Activated naive CD4-positive, alpha-beta T cell treated with anti-CD3 and anti-CD28 coated beads, Interleukin-2, amount 50 U/mL, for 72 hours (primary cell): Measurements from ENCODE around the gene SMIM32. TPM values are rescaled to one million over a fixed set of nuclear protein-coding genes. Genes with fewer than 3 reads are reported as not detected.

Experiments used
- ATAC-seq, 2 donors: fragments of 150-1000 bp; cut with Tn5 transposase; 2 replicates each; pipeline ENCODE4 v1.10.0; 2021; ENCODE audit warnings: mild to moderate bottlenecking in 2 of 2, moderate library complexity in 2 of 2
- DNase-seq, 2 donors: peaks; one replicate each; pipeline ENCODE4 v3.0.0; 2021 to 2022; ENCODE audit warnings: low spot score in 2 of 2
- H3K27ac Mint-ChIP-seq, 2 donors: one replicate each; pipeline ENCODE4 v1.8.0; 2022; ENCODE audit warnings: mild to moderate bottlenecking in 2 of 2, mixed read lengths in 2 of 2
- H3K36me3 Mint-ChIP-seq, 2 donors: one replicate each; pipeline ENCODE4 v1.8.0; 2022; ENCODE audit warnings: mixed read lengths in 2 of 2
- H3K9me3 Mint-ChIP-seq, 2 donors: one replicate each; pipeline ENCODE4 v1.8.0; 2022; ENCODE audit warnings: mixed read lengths in 2 of 2
- total RNA-seq, 2 donors: library from RNA; stranded (reverse); gene quantifications; one replicate each; pipeline ENCODE4 v1.2.3, GENCODE V29; 2022

SMIM32 gene
- total RNA-seq, 2 donors from 2014 or later: not detected

DNA sequence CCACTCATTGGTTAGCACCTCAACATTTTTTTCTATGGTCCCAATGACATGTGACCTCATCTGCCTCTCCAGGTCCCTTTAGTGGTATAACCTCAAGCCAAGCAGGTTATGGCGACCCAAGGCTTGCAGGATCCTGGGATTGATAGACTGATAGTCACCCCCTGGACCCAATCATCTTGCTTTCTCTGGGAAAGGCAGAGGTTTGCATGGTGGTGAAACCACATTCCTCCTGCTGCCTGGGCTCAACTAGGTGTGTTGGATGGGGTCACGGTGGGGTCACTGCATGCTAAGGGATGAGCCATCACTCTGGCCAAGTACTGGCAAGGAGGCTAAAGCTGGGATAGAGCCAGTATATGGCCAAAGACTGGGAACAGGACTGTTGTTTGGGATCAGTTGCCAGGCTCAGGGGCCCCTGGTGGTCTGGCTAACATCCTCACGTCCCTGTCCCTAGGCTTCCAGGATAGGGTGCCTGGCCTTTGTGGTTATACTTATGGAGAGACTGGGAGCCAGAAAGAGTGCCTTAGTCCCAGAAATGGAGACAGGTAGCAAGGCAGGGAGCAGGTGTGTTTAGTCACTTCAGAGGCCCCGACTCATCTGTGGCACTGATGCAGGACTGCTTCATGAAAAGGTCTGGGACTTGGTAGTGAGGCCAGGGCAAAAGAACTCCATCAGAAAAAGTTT is 4.6 kb upstream of the SMIM32 start:
- Mint-ChIP-seq H3K36me3 (peaks cover 0 to 7% of the 10 kb centered on the region in 2 donors), H3K27ac (no peak overlapping the region), H3K9me3 (no peaks in the 10 kb centered on the region)
- no peak for DNase-seq
- no peak for ATAC-seq

DNA sequence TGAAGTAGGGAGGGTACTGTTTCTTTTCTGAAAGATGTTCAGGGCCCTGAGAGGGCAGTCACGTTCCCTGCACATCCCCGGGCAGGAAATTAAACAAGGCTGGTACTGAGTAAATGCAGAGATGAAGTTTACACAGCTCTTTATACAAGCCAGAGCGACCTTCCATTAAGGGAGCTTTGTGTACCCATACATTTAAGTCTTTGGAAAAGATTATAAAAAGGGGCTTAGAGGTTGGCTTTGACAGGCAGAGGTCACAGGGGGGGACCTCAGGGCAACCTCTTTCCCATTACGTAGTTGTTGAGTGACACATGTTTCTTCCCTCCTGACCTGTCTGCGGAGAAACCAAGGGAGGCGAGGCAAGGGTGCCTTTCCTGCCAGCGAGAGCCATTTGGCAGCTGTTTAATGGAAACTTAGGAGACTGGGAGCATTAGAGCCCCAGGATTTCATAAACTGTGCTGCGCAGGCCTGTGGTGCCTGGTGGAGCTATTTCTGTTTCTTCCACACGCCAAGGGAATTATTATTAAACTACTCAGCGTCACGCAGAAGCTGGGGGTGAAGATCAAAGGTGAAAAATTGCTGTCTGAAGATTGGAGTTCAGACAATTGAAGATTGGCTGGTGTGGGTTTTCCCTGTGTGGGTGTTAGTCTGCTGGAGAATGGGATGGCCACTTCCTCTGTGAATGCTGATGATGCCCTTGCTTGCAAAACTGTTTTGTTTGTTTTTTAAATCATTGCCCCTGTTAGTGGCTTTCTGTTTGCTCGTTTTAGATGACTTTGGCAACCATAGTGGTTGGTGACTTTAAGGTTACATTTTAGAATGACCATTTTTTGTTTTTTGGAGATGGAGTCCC is 3.2 kb upstream of the SMIM32 start:
- ATAC-seq (no peak), DNase-seq (no peak)
- Mint-ChIP-seq H3K9me3 (no peaks in the 10 kb centered on the region), H3K27ac (no peak overlapping the region), H3K36me3 (peaks cover 0 to 13% of the 10 kb centered on the region in 2 donors)

DNA sequence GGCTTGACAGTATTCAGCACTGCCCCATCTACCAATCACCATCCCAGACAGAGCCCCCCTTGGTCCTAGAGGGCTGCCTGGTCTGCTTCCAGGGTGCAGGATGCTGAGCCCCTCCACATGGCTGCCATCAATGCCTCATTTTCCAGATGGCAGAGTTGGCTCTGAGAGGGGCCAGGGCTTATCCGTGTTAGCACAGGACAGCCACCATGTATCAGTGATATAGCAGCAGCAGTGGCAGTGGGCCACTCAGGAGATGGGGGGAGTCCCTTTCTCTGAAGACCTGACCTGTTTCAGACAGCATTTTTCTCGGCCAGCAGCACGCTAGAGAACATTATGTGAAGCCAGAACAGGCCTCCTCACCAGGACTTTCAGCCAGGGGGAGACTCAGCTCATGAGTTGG is 1.6 kb upstream of the SMIM32 start:
- DNase-seq: no peak
- no peak for ATAC-seq
- H3K36me3 Mint-ChIP-seq: peaks cover 0 to 13% of the 10 kb centered on the region in 2 donors
- no peak overlapping the region for H3K27ac Mint-ChIP-seq
- H3K9me3 Mint-ChIP-seq: no peaks in the 10 kb centered on the region

DNA sequence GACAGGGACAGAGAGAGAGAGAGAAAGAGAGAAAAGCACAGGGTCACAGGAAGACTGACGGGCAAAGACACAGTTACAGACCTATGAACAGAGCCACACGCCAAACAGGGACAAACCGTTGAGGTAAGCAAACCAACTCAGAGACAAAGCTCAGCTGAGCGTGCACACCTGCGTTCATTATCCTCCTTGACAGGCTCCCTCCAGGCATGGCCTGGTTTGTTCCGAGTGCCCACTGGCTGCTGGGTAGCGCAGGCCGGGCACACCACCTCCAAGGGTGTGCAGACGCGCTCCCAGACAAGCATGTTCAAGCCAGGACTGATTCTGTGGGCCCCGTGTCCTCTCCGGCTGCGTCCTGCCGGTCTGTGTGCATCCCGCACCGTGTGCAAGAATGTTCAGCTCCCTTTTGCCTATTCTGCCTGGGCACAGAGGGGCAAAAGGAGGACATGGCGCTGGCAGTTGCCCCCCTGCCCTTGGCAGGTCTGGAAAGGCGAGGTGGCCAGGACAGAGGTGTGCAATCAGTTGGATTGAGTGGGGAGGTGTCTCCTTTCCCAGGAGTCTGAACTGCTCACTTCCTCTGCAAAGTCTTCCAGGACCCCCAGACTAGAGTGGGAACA is 467 bp upstream of the SMIM32 start:
- DNase-seq (no peak), ATAC-seq (no peak)
- Mint-ChIP-seq H3K36me3 (peaks cover 0 to 13% of the 10 kb centered on the region in 2 donors), H3K27ac (no peak overlapping the region), H3K9me3 (no peaks in the 10 kb centered on the region)

DNA sequence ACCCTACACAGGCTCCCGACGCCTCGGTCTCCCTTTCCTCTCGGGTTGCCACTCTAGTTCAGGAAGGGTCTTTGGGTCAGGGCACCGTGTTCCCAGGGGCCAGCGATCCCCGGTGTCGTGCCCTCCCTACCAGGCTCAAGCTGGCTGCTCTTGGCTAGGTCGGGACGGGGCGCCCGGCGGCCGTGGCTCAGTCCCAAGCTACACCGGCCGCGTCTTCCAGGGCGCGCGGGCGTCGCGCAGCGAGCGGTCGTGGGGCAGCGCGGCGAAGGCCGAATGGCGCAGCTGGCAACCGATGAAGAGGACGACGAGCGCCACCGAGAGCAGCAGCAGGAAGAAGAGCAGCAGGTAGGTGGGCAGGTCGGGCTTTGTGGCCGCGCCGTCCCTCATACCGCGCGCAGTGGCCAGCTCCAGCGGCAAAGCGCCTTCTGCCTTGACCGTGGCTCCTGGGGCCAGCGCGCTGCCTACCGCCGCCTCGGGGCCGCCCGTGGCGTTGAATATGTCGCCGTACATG is 892 bp downstream of the SMIM32 start:
- peaks cover 0 to 3% of the 10 kb centered on the region in 2 donors for H3K9me3 Mint-ChIP-seq
- H3K36me3 Mint-ChIP-seq: peaks cover 0 to 13% of the 10 kb centered on the region in 2 donors

DNA sequence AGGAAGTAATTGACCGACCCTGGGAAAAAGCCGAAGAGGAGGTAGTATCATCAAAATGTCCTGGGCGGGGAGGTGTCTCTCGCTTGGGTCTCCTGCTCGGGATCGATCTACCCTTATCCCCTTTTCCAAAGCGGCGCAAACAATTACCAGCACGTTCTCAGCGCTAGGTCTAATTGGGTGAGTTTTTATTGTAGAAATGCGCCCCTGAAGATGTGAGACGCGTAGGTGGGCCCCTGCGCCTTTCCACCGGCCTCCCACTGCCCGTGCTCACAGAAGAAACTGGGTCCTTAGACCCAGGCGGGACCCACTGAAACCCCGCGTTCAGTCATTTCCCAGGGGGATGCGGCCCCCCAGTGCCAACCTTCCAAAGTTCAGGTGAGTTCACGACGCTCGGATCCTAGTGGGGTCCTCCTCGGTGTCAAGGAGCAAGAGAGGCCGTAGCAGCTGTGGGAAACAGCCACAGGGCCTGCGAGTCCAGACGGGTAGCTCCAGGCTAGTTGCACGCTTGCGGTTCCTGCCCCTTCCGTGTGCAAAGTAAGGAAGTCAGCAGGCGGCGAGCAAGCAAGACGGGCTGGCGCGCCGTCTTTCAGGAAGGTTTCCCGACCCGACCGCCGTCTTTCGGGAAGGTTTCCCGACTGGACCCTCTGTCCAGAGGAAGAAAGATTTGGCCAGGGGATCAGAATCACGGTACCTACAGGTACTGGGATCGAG is 1.5 kb downstream of the SMIM32 start:
- Mint-ChIP-seq H3K27ac (no peak overlapping the region), H3K9me3 (peaks cover 0 to 3% of the 10 kb centered on the region in 2 donors)
- no peak for ATAC-seq

More for the DNA sequence above, 892 bp downstream of the SMIM32 start:
- H3K27ac Mint-ChIP-seq: no peak overlapping the region
- DNase-seq (no peak), ATAC-seq (no peak)

DNA sequence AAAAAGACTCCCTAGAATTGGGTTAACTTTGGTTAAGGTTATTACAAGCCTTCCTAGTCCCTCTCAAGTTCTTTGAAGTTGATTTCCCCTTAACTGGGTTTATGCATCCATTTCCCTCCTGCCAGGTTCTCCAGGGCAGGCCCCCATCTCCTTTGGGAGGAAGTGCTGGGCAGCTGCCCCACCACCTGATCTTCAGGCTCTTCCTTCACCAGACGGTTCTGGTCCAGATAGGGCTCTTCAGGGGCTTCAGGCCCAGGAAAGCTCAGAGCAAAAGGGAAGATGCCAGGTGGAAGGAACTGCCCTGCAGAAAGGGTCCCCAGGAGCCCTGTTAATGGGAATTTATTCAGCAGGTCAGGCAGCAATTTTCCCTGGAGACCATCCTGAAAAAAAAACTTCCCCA is 2.1 kb downstream of the SMIM32 start:
- Mint-ChIP-seq H3K27ac (no peak overlapping the region), H3K36me3 (peaks cover 0 to 13% of the 10 kb centered on the region in 2 donors), H3K9me3 (peaks cover 0 to 3% of the 10 kb centered on the region in 2 donors)
- ATAC-seq (no peak), DNase-seq (no peak)

More for the DNA sequence above, 1.5 kb downstream of the SMIM32 start:
- DNase-seq: no peak
- H3K36me3 Mint-ChIP-seq: peaks cover 0 to 13% of the 10 kb centered on the region in 2 donors

DNA sequence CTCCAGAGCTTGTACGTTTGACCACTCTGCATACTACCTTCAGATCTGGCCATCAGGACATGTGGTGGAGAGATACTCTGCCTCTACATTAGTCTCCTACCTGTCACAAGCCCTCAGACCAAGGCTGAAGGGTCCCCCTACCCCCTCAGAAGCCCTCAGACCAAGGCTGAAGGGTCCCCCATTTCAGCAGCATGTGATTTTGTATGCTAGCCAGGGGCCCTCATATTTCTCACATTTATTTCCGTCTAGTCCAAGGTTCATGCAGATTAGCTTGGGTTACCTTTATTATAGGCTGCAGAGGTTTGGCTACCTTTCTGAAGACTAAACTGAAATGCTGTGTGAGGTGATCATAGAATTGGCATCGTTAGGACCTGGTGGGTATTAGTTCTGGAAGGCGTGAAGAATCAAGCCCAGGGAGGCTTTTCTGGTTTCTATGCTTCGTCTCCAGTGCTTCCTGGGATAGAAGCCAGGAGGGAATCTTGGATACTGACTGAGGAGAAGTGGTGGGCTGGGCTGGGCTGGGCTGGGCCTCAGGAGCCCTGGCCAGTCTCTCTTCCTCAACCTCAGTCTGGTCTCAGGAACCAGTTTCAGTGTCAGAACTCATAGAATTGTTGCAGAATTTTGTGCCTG is 2.8 kb downstream of the SMIM32 start:
- ATAC-seq (no peak), DNase-seq (no peak)
- Mint-ChIP-seq H3K36me3 (peaks cover 0 to 13% of the 10 kb centered on the region in 2 donors), H3K9me3 (peaks cover 0 to 3% of the 10 kb centered on the region in 2 donors), H3K27ac (no peak overlapping the region)

DNA sequence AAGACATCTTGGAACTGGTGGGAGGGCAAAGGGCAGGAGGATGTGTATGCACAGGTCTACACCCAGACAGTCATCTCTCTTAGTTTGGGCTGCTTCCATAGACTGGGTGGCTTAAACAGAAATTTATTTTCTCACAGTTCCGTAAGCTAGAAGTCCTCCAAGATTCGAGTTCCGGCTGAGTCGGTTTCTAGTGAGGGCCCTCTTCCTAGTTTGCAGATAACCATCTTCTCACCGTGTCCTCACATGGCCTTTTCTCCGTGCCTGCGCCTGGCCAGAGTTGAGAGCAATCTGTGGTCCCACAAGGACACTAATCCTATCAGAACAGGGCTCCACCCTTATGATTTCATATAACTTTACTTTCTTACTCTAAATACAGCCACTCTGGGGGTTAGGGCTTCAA is 4.1 kb downstream of the SMIM32 start:
- no peak overlapping the region for H3K27ac Mint-ChIP-seq
- DNase-seq (no peak), ATAC-seq (no peak)
- H3K36me3 Mint-ChIP-seq: peaks cover 0 to 8% of the 10 kb centered on the region in 2 donors
- peaks cover 0 to 3% of the 10 kb centered on the region in 2 donors for H3K9me3 Mint-ChIP-seq

DNA sequence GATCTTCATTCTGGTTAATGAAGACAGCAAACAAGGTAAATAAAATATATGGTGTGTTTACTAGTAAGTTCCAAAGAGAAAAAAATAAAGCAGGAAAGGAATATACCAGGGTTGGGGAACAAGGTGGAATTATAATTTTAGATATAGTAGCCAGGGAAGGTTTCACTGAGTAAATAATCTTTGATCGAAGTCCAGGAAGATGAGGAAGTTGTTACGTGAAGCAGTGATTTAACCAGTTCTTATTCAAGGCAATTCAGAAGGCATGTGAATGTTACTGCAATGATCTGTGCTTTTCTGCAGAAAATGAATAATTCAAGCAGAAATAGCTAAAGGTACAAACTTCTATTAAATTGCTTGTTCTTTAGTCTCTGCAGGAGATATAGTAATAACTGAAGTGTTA is 6.2 kb downstream of the SMIM32 start:
- DNase-seq: no peak
- Mint-ChIP-seq H3K9me3 (peaks cover 0 to 3% of the 10 kb centered on the region in 2 donors), H3K27ac (no peak overlapping the region), H3K36me3 (peaks cover 0 to 5% of the 10 kb centered on the region in 2 donors)
- ATAC-seq: no peak

DNA sequence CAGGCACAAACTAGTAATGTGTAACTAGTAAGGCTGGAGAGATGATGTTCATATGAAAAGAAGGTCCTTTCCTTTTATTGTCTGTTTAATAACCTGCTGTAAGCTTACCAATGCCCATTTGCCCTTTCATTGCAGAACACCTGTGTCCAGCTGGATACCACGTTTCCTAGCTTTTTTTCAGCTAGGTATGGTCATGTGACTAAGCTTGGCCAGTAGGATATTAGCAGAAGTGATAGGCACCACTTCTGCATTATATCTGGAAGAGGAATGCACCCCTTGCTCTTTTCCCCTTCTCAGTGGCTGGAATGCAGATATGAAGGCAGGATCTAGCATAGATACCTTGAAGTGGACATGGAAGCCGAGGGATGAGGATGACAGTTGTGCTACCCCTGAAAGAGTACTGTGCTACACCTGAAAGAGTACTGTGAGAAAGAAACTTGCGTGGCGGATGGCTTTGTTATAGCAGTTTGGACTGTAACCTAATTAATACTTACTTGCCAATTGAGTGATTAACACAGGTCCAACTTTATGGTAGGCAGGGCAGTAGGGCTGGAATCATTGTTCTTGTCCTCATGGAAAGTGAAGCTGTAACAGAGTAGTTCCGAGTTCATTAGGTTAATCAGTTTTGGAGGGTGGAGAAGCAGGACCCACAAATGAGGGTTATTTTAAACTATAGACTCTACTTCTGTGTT is 6.8 kb downstream of the SMIM32 start:
- DNase-seq: no peak
- H3K9me3 Mint-ChIP-seq: peaks cover 0 to 3% of the 10 kb centered on the region in 2 donors
- H3K36me3 Mint-ChIP-seq: no peaks in the 10 kb centered on the region
- H3K27ac Mint-ChIP-seq: no peak overlapping the region
- no peak for ATAC-seq

DNA sequence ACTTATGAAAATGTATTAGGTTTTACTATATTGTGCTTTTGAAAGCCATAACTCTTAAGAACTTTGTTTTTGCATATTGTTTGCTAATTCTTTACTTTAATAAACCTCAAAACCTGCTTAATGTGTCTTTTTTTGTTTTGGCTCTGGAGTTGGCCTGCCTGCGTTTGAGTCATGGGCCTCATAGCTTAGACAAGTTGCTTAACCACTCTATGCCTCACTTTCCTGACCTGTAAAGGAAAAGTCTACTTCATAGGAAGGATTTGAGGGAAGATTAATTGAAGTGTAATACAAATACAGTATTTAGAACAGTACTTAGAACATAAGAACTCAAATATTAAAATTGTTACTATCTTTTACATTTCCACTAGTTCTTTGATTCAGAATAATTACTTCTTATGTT is 10.3 kb downstream of the SMIM32 start:
- Mint-ChIP-seq H3K9me3 (no peaks in the 10 kb centered on the region), H3K27ac (no peak overlapping the region), H3K36me3 (no peaks in the 10 kb centered on the region)
- DNase-seq (no peak), ATAC-seq (no peak)

DNA sequence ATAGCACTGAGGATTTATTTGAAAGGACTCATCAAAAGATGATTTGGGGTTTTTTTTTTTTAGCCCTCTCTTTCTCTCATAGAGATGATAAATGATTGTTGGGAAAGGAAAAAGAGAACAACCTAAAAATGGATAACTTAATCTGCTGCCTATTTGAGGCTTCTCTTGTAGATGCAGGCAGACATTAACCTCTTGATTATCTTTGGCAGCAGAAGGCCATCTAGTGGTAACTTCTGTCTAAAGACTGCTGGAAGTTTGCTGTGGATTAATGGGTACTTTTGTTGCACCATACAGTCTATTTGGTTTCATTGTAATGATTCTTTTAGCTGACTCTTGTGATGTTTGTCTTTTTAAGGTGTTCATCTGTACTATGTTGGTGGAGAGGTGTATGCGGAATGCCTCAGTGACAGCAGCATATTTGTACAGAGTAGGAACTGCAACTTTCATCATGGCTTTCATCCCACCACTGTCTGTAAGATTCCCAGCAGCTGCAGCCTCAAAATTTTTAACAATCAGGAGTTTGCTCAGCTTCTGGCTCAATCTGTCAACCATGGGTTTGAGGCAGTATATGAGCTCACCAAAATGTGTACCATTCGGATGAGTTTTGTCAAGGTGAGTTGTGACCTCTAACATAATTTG is 18.8 kb downstream of the SMIM32 start:
- H3K27ac Mint-ChIP-seq: no peak overlapping the region
- no peaks in the 10 kb centered on the region for H3K9me3 Mint-ChIP-seq
- no peak for DNase-seq
- H3K36me3 Mint-ChIP-seq: no peaks in the 10 kb centered on the region
- no peak for ATAC-seq

DNA sequence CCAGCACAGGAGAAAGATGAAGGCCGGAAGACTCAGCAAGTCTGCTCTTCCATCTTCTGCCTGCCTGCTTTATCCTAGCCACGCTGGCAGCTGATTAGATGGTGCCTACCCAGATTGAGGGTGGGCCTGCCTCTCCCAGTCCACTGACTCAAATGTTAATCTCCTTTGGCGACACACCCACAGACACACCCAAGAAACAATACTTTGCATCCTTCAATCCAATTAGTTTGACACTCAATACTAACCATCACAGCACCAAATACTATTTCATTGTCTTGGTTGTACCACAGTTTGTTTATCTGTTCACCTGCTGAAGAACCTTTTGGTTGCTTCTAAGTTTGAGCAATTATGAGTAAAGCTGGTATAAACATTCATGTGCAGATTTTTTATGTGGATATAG is 23.7 kb downstream of the SMIM32 start:
- no peak for DNase-seq
- peaks cover 0 to 6% of the 10 kb centered on the region in 2 donors for H3K36me3 Mint-ChIP-seq
- H3K9me3 Mint-ChIP-seq: no peaks in the 10 kb centered on the region
- H3K27ac Mint-ChIP-seq: no peak overlapping the region
- no peak for ATAC-seq

DNA sequence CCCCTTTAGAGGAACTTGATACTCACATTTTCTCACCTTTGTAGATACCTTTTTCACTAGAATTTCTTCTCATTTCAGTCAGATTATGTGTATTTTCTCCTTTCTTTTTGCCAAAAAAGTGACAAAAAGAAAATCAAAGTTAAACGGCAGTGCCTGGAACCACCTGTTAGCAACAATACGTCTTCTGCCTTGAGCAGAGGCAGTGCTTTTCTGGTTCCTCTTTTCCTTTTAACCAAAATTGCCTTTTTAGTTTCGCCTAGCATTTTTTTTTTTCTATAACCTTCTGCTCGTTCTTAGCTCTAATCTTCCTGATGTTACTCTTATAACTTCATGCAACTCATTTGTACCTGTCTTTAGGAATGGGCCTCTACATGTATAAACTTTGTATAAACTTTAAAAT is 26.1 kb downstream of the SMIM32 start:
- Mint-ChIP-seq H3K9me3 (no peaks in the 10 kb centered on the region), H3K36me3 (peaks cover 0 to 6% of the 10 kb centered on the region in 2 donors), H3K27ac (no peak overlapping the region)
- ATAC-seq (no peak), DNase-seq (no peak)
